ENCODE measurements around the gene HIPK2. TPM values are rescaled to one million over a fixed set of nuclear protein-coding genes. Genes with fewer than 3 reads are reported as not detected.
"Not testable (repeated sequence)": the region's sequence is repeated elsewhere in the genome, so short reads cannot be mapped to it uniquely, and the experiment has no call there.

HIPK2 gene
- total RNA-seq, 2 experiments from 2014 or later, result 22.5 to 27.5 TPM

DNA sequence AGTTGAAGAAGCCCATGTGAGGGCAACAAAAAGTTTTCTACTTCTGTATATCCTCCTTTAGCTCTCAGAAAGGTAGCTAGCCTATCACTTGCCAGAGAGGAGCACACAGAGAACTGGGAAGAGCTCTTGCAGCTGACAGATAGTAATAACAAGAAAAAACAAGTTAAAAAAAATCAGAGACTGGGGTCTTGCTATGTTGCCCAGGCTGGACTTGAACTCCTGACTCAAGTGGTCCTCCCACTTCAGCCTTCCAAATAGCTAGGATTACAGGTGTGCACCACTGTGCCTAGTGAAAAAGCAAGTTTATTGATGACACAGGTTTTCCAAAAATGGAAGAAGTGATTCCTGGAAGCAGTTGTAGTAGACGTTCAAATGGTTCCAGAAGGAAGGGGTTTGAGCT is 160.7 kb downstream of the HIPK2 start:
- DNase-seq, result no peak
- no peaks in the 10 kb centered on the region for H3K4me1 Mint-ChIP-seq
- no peak overlapping the region for H3K4me3 Mint-ChIP-seq
- no peaks in the 10 kb centered on the region for H3K9me3 Mint-ChIP-seq
- CTCF ChIA-PET, result interaction anchor here (0.9 to 1.6 kb wide), 2 partner anchors 16 to 386 kb away, joined by 3 to 5 read pairs; no protein-coding TSS in a partner anchor
- no peak overlapping the region for H3K27ac Mint-ChIP-seq
- no peaks in the 10 kb centered on the region for H3K27me3 Mint-ChIP-seq
- POLR2A ChIA-PET, result no interaction called here
- H3K36me3 Mint-ChIP-seq (ENCODE audit: low read depth), result peaks cover 7% of the 10 kb centered on the region

DNA sequence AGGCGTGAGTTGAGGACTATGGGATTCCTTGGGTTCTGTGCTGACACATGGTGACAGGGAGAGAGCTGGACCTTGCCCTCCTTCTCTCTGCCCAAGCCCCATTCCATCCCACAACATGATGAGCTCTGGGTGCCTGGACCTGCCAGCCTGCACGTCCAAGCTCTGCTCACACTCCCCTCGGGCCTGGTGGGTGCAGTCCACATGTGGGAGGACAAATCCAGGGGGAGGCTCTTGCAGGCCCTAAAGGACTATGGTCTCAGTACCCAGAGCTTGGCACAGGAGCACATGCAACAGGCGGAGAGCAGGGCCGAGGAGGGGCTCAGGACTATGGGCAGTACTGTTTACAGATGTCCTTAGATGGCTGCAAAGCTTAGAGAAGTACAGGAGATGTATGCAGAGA is 162.9 kb downstream of the HIPK2 start:
- no peaks in the 10 kb centered on the region for H3K4me1 Mint-ChIP-seq
- ChIA-PET POLR2A (no interaction called here), CTCF (no interaction called here)
- no peak overlapping the region for H3K27ac Mint-ChIP-seq
- peaks cover 9% of the 10 kb centered on the region for H3K36me3 Mint-ChIP-seq (ENCODE audit: low read depth)
- H3K9me3 Mint-ChIP-seq, result no peaks in the 10 kb centered on the region
- no peak for DNase-seq
- no peak overlapping the region for H3K4me3 Mint-ChIP-seq
- H3K27me3 Mint-ChIP-seq, result no peaks in the 10 kb centered on the region

DNA sequence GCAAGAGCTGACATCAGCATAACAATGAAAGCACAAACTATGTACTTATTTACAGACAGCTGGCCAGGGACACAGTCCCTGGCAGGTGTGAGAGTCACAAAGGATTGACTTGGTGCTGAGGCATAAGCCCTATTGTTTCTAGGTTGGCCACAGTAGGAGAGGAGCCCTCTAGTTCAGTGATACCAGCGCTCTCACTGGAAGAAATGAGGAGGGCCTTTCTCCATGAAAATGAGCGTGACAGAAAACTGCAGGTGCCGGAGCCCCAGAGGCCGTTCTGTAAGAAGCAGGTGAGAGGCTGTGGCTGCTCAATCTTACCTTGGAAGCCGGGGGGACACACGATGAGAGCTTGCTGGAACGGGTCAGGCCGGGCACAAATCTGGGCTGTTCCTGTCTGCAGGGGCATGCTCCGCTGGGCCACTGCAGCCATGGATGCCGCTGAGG is 163.8 kb downstream of the HIPK2 start:
- H3K9me3 Mint-ChIP-seq, result no peaks in the 10 kb centered on the region
- no peak for DNase-seq
- POLR2A ChIA-PET, result no interaction called here
- no peaks in the 10 kb centered on the region for H3K27me3 Mint-ChIP-seq
- H3K27ac Mint-ChIP-seq, result no peak overlapping the region
- H3K36me3 Mint-ChIP-seq (ENCODE audit: low read depth), result peaks cover 9% of the 10 kb centered on the region
- H3K4me3 Mint-ChIP-seq, result no peak overlapping the region
- no peaks in the 10 kb centered on the region for H3K4me1 Mint-ChIP-seq
- CTCF ChIA-PET, result interaction anchor here (0.5 kb wide), 1 partner anchor 390 kb away, joined by 3 read pairs; no protein-coding TSS in a partner anchor

DNA sequence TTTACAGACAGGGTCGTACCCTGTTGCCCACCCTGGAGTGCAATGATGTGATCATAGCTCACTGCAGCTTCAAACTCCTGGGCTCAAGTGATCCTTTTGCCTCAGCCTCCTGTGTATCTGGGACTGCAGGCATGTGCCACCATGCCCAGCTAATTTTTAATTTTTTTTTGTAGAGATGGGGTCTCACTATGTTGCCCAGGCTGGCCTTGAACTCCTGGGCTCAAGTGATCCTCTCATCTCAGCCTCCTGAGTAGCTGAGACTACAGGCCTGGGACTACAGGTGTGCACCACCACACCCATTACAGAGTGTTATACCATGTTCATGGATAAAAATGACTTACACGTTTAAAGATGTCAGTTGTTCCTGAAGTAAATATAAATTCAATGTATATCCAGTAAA is 166.2 kb downstream of the HIPK2 start:
- H3K4me1 Mint-ChIP-seq, H3K4me3 Mint-ChIP-seq, H3K9me3 Mint-ChIP-seq, POLR2A ChIA-PET, DNase-seq, H3K27me3 Mint-ChIP-seq, H3K27ac Mint-ChIP-seq, CTCF ChIA-PET: not testable (repeated sequence)
- peaks cover 19% of the 10 kb centered on the region for H3K36me3 Mint-ChIP-seq (ENCODE audit: low read depth)

DNA sequence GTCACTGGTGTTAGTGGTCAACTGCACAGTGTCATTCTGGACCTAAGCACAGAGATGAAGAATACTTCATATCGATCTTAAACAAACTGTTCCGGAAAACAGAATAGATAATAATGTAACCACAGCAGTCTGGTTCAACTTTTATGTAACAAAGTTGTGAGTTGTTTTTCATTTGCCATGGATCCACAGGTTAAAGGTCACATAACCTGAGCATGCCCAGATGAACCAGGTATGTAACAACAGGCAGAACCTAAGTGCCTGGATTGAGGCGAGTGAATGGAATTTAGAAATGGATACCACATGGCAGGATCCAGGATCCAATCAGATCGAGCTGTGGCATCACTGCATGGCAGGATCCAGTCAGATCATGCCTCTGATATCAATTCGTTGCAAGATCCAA is 167.2 kb downstream of the HIPK2 start:
- peaks cover 19% of the 10 kb centered on the region for H3K36me3 Mint-ChIP-seq (ENCODE audit: low read depth)
- DNase-seq, result no peak
- no peaks in the 10 kb centered on the region for H3K4me1 Mint-ChIP-seq
- ChIA-PET CTCF (interaction anchor here (0.6 kb wide), 1 partner anchor 196 kb away, joined by 4 read pairs; no protein-coding TSS in a partner anchor), POLR2A (no interaction called here)
- H3K27me3 Mint-ChIP-seq, result no peaks in the 10 kb centered on the region
- H3K27ac Mint-ChIP-seq, result no peak overlapping the region
- H3K9me3 Mint-ChIP-seq, result peaks cover 4% of the 10 kb centered on the region
- no peak overlapping the region for H3K4me3 Mint-ChIP-seq

DNA sequence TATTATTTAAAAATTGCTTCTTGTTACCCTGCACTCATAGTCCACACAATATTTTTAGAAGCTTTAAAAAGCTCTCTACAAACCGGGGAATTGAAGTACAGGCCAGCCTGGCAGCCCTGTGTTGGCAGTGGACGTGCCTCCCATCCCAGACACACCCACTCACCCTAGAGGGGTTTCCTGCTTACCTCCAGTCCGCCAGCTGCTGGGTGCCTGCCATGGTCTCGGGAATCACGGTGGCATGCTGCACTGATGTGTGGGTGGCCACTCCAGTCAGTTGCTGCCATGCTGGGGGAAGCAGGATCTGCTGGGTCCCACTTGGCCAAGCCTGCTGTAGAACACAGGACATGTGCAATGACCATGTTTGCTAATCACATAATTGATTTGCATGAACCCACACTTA is 173.9 kb downstream of the HIPK2 start:
- Mint-ChIP-seq H3K27me3 (no peaks in the 10 kb centered on the region), H3K4me3 (no peak overlapping the region), H3K27ac (no peak overlapping the region), H3K36me3 (ENCODE audit: low read depth) (peaks cover 16% of the 10 kb centered on the region), H3K9me3 (peaks cover 4% of the 10 kb centered on the region), H3K4me1 (no peaks in the 10 kb centered on the region)
- ChIA-PET CTCF (interaction anchor here (1.1 to 2.3 kb wide), 2 partner anchors 42 to 61 kb away, joined by 3 to 8 read pairs; no protein-coding TSS in a partner anchor), POLR2A (no interaction called here)
- DNase-seq, result no peak

DNA sequence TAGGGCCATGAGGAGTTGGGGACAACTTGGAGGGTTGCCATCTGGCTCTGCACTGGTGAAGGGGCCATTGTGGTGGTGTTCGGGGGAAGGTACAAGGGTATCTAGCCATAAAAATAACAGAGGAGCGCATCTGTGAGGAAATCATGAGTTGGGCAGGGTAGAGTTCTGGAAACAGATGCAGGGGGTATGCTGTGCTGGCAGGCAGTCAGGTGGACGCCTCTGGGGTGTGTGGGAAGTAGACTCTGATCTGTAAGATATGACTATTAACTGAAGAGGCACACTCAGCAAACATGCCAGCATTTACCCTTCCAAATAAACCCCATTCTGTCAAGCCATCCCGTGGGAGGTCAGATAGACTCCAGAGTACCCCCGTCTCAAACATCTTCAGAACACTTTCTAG is 174.5 kb downstream of the HIPK2 start:
- CTCF ChIA-PET, result interaction anchor here (1.2 to 2.3 kb wide), 5 partner anchors 13 to 403 kb away, joined by 5 to 29 read pairs (median 8); no protein-coding TSS in a partner anchor

DNA sequence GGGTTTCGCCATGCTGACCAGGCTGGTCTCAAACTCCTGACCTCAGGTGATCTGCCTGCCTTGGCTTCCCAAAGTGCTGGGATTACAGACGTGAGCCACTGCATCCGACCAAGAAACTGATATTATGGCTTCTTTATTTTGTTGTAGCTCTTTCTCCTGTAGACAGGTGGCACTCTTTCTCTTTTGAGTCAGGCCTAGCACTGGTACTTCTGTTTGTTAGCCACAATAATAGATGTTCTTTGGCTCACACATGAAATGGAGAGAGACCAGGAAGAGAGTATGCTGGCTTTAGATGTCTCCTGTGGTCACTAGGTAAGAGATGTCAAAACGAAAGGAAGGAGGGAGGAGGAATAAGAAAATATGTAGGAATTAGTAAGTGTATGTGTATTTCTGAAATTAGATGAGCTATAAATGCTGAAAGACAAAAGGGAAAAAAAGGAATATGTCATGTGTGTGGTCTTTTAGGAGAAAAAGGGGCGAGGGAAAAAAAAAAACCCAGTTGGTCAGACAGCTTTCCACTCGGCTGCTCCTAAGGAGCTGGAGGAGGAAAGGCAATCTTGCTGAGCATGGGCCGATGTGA is 175.6 kb downstream of the HIPK2 start:
- DNase-seq, result peak; percentile 34
- CTCF ChIA-PET, result interaction anchor here (0.6 to 2.3 kb wide), 17 partner anchors 11 to 941 kb away, joined by 3 to 29 read pairs (median 5); no protein-coding TSS in a partner anchor
- H3K4me1 Mint-ChIP-seq, result no peaks in the 10 kb centered on the region
- H3K36me3 Mint-ChIP-seq (ENCODE audit: low read depth), result peaks cover 12% of the 10 kb centered on the region
- POLR2A ChIA-PET, result no interaction called here
- no peaks in the 10 kb centered on the region for H3K27me3 Mint-ChIP-seq
- peaks cover 4% of the 10 kb centered on the region for H3K9me3 Mint-ChIP-seq
- H3K27ac Mint-ChIP-seq, result no peak overlapping the region
- no peak overlapping the region for H3K4me3 Mint-ChIP-seq

More for the DNA sequence above, 174.5 kb downstream of the HIPK2 start:
- H3K36me3 Mint-ChIP-seq (ENCODE audit: low read depth), result peaks cover 16% of the 10 kb centered on the region
- POLR2A ChIA-PET, result no interaction called here
- DNase-seq, result no peak
- H3K4me1 Mint-ChIP-seq, result no peaks in the 10 kb centered on the region
- peaks cover 4% of the 10 kb centered on the region for H3K9me3 Mint-ChIP-seq
- H3K4me3 Mint-ChIP-seq, result no peak overlapping the region
- no peak overlapping the region for H3K27ac Mint-ChIP-seq
- no peaks in the 10 kb centered on the region for H3K27me3 Mint-ChIP-seq

DNA sequence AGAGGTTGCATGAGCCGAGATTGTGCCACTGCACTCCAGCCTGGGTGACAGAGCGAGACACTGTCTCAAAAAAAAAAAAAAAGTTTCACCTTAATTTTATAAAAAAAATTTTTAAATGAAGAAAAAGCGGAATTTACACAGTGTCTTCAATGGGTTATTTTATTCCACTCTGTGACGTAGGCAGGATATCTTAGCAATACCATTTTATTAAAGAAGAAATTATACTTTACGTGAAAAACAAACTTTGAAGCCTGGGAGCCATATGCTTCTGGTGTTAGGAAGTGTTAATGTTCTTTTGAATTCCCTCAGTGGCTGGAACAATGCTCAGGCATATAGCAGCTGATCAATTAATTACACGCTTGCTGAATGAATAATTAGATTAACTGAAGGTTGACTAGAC is 176.6 kb downstream of the HIPK2 start:
- POLR2A ChIA-PET, result no interaction called here
- no peak for DNase-seq
- Mint-ChIP-seq H3K4me3 (no peak overlapping the region), H3K36me3 (ENCODE audit: low read depth) (peaks cover 8% of the 10 kb centered on the region), H3K27me3 (no peaks in the 10 kb centered on the region), H3K27ac (no peak overlapping the region), H3K4me1 (no peaks in the 10 kb centered on the region), H3K9me3 (no peaks in the 10 kb centered on the region)
- CTCF ChIA-PET, result interaction anchor here (0.6 to 2.3 kb wide), 10 partner anchors 11 to 402 kb away, joined by 3 to 29 read pairs (median 5); no protein-coding TSS in a partner anchor

DNA sequence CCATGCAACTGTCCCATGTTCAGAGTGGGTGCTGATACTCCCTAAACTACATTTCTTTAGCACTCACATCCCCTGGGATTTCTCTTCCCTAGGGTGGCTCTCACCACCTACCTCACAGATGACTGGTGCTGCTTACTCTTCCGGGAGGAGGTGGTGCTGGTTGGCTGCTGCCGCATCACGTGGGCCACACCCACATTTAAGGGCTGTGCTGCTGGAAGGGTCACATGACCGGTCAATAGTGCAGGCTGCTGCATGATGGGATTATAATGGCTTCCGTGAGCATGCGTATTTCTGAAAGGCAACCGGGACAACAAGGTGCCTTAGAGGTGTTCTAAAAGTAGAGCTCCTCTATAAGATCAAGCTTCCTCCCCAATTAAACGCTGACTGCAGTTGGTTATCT is 177.5 kb downstream of the HIPK2 start:
- no peak overlapping the region for H3K4me3 Mint-ChIP-seq
- H3K27me3 Mint-ChIP-seq, result no peaks in the 10 kb centered on the region
- no peak for DNase-seq
- no peaks in the 10 kb centered on the region for H3K9me3 Mint-ChIP-seq
- no peaks in the 10 kb centered on the region for H3K4me1 Mint-ChIP-seq
- CTCF ChIA-PET, result interaction anchor here (0.6 kb wide), 1 partner anchor 583 kb away, joined by 3 read pairs; no protein-coding TSS in a partner anchor
- H3K36me3 Mint-ChIP-seq (ENCODE audit: low read depth), result peaks cover 10% of the 10 kb centered on the region
- POLR2A ChIA-PET, result no interaction called here
- H3K27ac Mint-ChIP-seq, result no peak overlapping the region

DNA sequence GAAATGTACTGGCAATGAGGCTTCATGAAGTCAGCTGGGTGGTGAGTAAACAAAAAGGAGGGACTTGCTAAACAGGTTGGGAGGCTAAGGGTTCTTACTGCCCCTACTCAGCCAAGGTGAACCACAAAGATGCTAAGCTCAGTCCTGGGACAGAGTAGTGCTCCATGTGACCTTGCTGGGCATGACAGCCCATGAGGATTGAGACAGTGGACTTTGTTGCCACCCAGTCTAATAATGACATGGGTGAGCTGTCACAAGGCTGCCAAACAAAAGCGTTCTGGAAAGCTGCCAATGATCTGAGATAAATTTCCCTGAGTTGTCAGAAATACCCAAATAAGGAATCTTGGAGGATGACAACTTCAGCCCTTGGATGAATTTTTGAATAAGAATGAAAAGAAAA is 179.2 kb downstream of the HIPK2 start:
- no peak overlapping the region for H3K27ac Mint-ChIP-seq
- no peak for DNase-seq
- no peak overlapping the region for H3K4me3 Mint-ChIP-seq
- H3K4me1 Mint-ChIP-seq, result no peaks in the 10 kb centered on the region
- ChIA-PET CTCF (interaction anchor here (0.5 to 1.8 kb wide), 4 partner anchors 9 to 627 kb away, joined by 3 to 4 read pairs (median 4); no protein-coding TSS in a partner anchor), POLR2A (no interaction called here)
- H3K27me3 Mint-ChIP-seq, result no peaks in the 10 kb centered on the region
- H3K9me3 Mint-ChIP-seq, result no peaks in the 10 kb centered on the region
- H3K36me3 Mint-ChIP-seq (ENCODE audit: low read depth), result peaks cover 13% of the 10 kb centered on the region

DNA sequence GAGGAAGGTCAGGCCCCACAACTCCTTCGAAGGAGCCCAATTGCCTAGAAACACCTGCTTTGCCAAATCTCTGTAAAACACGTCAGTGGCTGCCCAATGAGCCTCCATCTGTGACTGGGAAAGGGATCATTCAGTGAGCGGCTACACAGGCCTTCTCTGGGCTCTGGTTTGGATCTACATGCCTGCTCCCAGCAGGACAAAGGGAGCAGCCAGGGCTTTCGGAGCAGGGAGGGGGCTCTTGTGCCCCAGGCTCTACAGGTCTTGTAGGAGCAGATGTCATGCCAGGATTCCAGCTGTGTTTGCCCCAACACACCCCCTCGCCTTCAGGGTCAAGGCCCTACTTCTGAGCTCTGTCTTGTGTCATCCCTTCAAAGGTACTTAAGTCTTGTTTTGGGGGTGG is 180.8 kb downstream of the HIPK2 start:
- Mint-ChIP-seq H3K36me3 (ENCODE audit: low read depth) (peaks cover 15% of the 10 kb centered on the region), H3K9me3 (no peaks in the 10 kb centered on the region), H3K27me3 (no peaks in the 10 kb centered on the region), H3K27ac (no peak overlapping the region), H3K4me3 (no peak overlapping the region), H3K4me1 (no peaks in the 10 kb centered on the region)
- ChIA-PET CTCF (interaction anchor here (0.6 to 1.7 kb wide), 2 partner anchors 8 to 11 kb away, joined by 4 to 5 read pairs; no protein-coding TSS in a partner anchor), POLR2A (no interaction called here)
- no peak for DNase-seq

DNA sequence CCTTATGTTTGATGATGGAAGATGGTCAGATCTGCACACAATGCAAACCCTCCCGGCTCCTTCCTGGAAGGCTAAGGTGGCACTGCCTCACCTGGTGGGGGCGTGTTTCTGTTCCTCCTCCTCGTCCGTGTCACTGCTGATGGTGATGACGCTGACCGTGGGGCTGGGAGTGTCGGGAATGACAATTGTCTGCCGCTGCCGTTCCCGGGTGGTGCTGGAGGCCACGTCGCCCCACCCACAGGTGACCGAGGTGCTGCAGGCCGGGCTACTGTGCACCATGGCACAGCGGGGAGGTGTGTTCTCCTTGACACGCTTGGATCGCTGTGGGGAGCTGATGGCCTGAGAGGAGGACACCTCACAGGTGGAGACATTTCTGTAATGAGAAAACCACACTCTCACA is 181.2 kb downstream of the HIPK2 start:
- ChIA-PET POLR2A (no interaction called here), CTCF (no interaction called here)
- peaks cover 15% of the 10 kb centered on the region for H3K36me3 Mint-ChIP-seq (ENCODE audit: low read depth)
- H3K27me3 Mint-ChIP-seq, result no peaks in the 10 kb centered on the region
- no peak overlapping the region for H3K4me3 Mint-ChIP-seq
- H3K9me3 Mint-ChIP-seq, result no peaks in the 10 kb centered on the region
- H3K4me1 Mint-ChIP-seq, result no peaks in the 10 kb centered on the region
- no peak for DNase-seq
- H3K27ac Mint-ChIP-seq, result no peak overlapping the region

DNA sequence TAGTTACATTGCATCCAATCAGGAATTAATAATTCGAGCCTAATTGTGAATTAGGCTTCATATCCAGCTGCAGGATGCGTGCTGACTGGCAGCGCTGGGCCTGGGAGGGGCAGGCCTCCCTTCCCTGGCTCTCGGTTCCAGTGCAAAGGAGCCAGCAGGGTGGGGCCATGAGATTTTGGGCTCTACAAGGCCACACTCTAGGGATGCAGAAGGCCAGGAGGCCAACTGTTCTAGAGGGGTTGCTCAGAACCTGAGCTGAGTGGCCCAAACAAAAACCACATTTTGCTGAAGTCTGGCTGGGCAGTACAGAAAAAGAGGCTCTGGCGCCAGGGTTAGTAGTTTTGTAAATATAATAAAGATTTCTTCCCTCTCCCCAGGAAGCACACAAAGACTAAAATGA is 182.0 kb downstream of the HIPK2 start:
- H3K4me1 Mint-ChIP-seq, result no peaks in the 10 kb centered on the region
- CTCF ChIA-PET, result no interaction called here
- H3K27ac Mint-ChIP-seq, result no peak overlapping the region

More for the DNA sequence above, 182.0 kb downstream of the HIPK2 start:
- no peaks in the 10 kb centered on the region for H3K9me3 Mint-ChIP-seq
- no peaks in the 10 kb centered on the region for H3K27me3 Mint-ChIP-seq
- H3K4me3 Mint-ChIP-seq, result no peak overlapping the region
- peaks cover 15% of the 10 kb centered on the region for H3K36me3 Mint-ChIP-seq (ENCODE audit: low read depth)
- no peak for DNase-seq
- POLR2A ChIA-PET, result interaction anchor here (0.6 kb wide), 1 partner anchor 15 kb away, joined by 3 read pairs; no protein-coding TSS in a partner anchor

All from activated CD4-positive, alpha-beta T cell treated with anti-CD3 and anti-CD28 coated beads, Interleukin-2, amount 10 ng/mL, durations not matched to agents 7 days and 5 days (primary cell).